MCF 10A (cell line): Measurements from ENCODE around the gene IFNA6. TPM values are rescaled to one million over a fixed set of nuclear protein-coding genes. Genes with fewer than 3 reads are reported as not detected.
A peak's percentile ranks its signal among the peaks of the same experiment; 100 is the strongest.

Experiments
- BruUV-seq: library from RNA; stranded (reverse); fragments of 400-500 nt; replicated peaks from 2 replicates; lab custom pipeline; 2021; lab: Mats Ljungman, UMichigan
- CTCF ChIA-PET: fragments of 300-600 bp; sonication (Branson Sonifier 250); formaldehyde crosslinking; extraction: SDS; loops from one replicate; lab custom pipeline; 2021; ENCODE audit warnings: antibody characterized with exemption, inconsistent platforms; lab: Yijun Ruan, JAX
- POLR2A ChIA-PET: fragments of 300-600, 350-650 bp; sonication (Branson Sonifier 250); formaldehyde crosslinking; extraction: SDS; loops from one replicate; lab custom pipeline; 2020; ENCODE audit warnings: antibody characterized with exemption, inconsistent platforms; lab: Yijun Ruan, JAX
- DNase-seq: peaks from one replicate; pipeline ENCODE4 v3.0.0-alpha.2; 2018; ENCODE audit not compliant: unreplicated experiment
- H3K27ac Mint-ChIP-seq: one replicate; pipeline ENCODE4 v1.8.0; 2022; ENCODE audit warnings: mild to moderate bottlenecking, low read depth, mixed read lengths; ENCODE audit not compliant: unreplicated experiment
- H3K27me3 Mint-ChIP-seq: one replicate; pipeline ENCODE4 v1.8.0; 2022; ENCODE audit warnings: mixed read lengths; ENCODE audit not compliant: insufficient read depth, unreplicated experiment
- H3K36me3 Mint-ChIP-seq: one replicate; pipeline ENCODE4 v1.8.0; 2022; ENCODE audit warnings: mild to moderate bottlenecking, moderate library complexity, mixed read lengths; ENCODE audit not compliant: insufficient read depth, unreplicated experiment
- H3K4me1 Mint-ChIP-seq: one replicate; pipeline ENCODE4 v1.8.0; 2022; ENCODE audit warnings: mixed read lengths; ENCODE audit not compliant: insufficient read depth, unreplicated experiment
- H3K4me3 Mint-ChIP-seq: one replicate; pipeline ENCODE4 v1.8.0; 2022; ENCODE audit warnings: mild to moderate bottlenecking, moderate library complexity, mixed read lengths; ENCODE audit not compliant: unreplicated experiment
- H3K9me3 Mint-ChIP-seq: one replicate; pipeline ENCODE4 v1.8.0; 2022; ENCODE audit warnings: mixed read lengths; ENCODE audit not compliant: unreplicated experiment
- intact Hi-C: fragments of 100-400 bp; cut with micrococcal nuclease; formaldehyde crosslinking; loops from 2 replicates; pipeline ENCODE4 v1.14.1; 2022
- total RNA-seq: library from RNA; stranded (reverse); gene quantifications from 2 replicates; pipeline ENCODE4 v1.2.3, GENCODE V29; 2022
- TF ChIP-seq, protein P1 (sequence below): fragments of 200-600 bp; IDR thresholded peaks from one replicate; pipeline ENCODE4 v1.8.0; 2022; ENCODE audit warnings: antibody characterized with exemption, mild to moderate bottlenecking; ENCODE audit not compliant: unreplicated experiment

IFNA6 gene
- total RNA-seq, 1 experiment from 2014 or later = not detected

DNA sequence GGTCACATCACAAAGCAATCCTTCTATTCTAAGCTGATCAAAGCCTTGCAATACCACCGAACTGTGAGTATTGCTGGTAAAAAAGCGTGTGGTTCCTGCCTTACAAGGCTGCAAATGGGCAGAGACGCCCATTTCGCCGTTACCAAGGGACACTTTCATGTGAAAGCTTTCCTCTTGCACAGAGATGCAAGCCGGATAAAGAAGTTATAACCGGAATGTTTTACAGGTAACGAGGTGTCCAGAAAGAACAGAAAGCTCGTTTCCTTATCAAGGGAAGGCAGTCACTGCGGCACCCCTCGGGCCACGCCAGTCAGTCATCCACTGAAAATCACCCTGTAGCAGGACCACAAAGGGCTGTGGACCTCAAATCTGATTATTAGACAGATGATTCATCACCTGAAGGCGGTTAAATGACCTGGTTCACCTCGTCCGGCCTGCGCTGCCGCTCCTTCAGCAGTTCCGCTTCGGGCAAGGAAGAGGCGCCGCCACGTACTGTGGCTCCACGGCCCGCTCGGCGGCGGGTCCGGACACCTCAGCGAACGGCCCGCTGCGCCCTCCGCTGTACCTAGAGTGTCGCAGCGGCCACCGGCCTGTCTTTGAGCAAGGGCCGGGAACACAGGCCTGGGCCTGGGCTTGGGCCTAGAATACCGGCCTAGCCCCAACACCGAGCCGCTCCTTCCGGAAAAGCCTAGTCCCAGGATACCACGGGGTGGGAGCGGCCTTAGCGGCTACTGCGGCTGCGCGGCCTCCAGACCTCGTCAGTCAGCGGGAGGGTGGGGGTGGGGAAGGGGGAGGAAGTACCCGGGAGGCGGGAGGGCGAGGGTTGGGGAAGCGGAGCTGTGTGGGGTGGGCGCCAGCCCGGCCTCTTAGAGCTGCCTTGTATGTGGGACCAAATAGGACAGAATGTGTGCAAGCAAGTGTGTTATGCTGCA, 15.7 kb downstream of the IFNA6 start, which contains the start of gene KLHL9:
Gene KLHL9 (minus strand): TSS at position 704 of the 932 bp plus-strand sequence. CDS start 545 bp downstream, at position 159.
- intact Hi-C loops = no loop called here
- DNase-seq = peak; percentile 79
- H3K9me3 Mint-ChIP-seq = no peaks in the 10 kb centered on the region
- TF ChIP-seq, protein P1, sequence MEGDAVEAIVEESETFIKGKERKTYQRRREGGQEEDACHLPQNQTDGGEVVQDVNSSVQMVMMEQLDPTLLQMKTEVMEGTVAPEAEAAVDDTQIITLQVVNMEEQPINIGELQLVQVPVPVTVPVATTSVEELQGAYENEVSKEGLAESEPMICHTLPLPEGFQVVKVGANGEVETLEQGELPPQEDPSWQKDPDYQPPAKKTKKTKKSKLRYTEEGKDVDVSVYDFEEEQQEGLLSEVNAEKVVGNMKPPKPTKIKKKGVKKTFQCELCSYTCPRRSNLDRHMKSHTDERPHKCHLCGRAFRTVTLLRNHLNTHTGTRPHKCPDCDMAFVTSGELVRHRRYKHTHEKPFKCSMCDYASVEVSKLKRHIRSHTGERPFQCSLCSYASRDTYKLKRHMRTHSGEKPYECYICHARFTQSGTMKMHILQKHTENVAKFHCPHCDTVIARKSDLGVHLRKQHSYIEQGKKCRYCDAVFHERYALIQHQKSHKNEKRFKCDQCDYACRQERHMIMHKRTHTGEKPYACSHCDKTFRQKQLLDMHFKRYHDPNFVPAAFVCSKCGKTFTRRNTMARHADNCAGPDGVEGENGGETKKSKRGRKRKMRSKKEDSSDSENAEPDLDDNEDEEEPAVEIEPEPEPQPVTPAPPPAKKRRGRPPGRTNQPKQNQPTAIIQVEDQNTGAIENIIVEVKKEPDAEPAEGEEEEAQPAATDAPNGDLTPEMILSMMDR = no peak
- POLR2A ChIA-PET = interaction anchor here (0.6 to 1.8 kb wide), 8 partner anchors 9 to 909 kb away, joined by 3 to 6 read pairs (median 3); no protein-coding TSS in a partner anchor
- H3K4me1 Mint-ChIP-seq = peaks cover 6% of the 10 kb centered on the region
- H3K4me3 Mint-ChIP-seq = peak within 1 kb of the TSS; percentile 75
- H3K36me3 Mint-ChIP-seq = peaks cover 14% of the 10 kb centered on the region
- CTCF ChIA-PET = interaction anchor here (0.6 to 1.2 kb wide), 5 partner anchors 9 to 1044 kb away, joined by 3 to 8 read pairs (median 3); no protein-coding TSS in a partner anchor
- no peaks in the 10 kb centered on the region for H3K27me3 Mint-ChIP-seq
- BruUV-seq = TSS peak; percentile 42
- peak within 1 kb of the TSS; percentile 88 for H3K27ac Mint-ChIP-seq

DNA sequence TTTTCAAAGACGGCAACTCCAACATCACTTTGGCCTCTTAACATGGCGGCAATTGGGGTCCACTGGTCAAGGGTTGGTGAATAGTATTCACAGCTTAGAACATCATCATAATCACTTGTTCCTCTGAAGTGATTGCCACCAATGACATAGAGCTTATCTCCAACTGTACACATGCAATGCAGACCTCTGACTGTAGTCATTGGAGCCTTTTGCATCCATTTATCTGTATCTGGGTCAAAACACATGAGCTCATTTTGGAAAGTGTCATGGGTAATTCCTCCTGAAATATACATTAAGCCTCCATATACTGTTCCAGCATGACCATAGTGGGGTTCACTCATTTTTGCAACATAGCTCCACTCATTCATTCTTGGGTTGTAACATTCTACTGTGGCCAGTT, 17.5 kb downstream of the IFNA6 start:
- ChIA-PET CTCF (interaction anchor here (1.1 to 1.2 kb wide), 2 partner anchors 15 to 133 kb away, joined by 3 to 8 read pairs; no protein-coding TSS in a partner anchor), POLR2A (no interaction called here)
- TF ChIP-seq, protein P1 = no peak
- Mint-ChIP-seq H3K9me3 (no peaks in the 10 kb centered on the region), H3K36me3 (peaks cover 14% of the 10 kb centered on the region), H3K4me3 (peak overlapping the region; percentile 75), H3K27me3 (no peaks in the 10 kb centered on the region), H3K4me1 (peaks cover 6% of the 10 kb centered on the region), H3K27ac (no peak overlapping the region)
- intact Hi-C loops = no loop called here
- BruUV-seq = no TSS peak
- DNase-seq = no peak

DNA sequence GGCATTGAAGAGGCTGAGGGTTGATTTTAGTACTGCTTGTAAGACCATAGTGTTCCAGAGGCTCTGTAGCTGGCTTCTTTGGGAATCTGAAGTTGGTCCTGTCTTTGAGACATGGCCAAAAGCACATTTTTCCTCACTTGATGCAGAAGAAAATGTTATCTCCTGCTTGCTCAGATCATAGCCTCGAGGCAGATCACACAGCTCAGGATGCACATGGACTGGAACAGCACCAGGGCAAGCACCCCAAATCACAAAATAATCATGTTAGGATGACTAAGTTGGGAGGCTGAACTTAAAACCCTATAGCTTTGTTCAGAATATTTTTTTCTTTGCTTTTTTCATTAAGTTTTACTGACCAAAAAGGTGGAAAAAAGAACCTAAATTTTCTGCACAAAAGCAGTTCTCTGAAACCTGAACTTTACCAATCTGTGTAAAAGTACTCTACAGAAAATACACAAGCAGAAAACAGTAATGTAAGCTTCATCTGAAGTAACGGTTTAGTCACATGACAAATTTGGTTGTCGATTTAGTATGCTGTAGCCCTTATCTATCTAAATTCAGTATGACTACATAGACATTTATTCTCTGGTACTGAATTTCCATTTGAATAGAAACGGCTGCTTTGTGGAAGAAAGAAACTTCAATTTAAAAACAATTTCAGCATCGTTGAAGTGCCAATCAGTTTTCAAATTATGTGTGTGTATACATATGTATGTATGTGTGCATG, 18.8 kb downstream of the IFNA6 start:
- ChIA-PET POLR2A (no interaction called here), CTCF (interaction anchor here (0.7 kb wide), 1 partner anchor 102 kb away, joined by 3 read pairs; no protein-coding TSS in a partner anchor)
- TF ChIP-seq, protein P1 = no peak
- intact Hi-C loops = no loop called here
- no TSS peak for BruUV-seq
- Mint-ChIP-seq H3K4me3 (no peak overlapping the region), H3K9me3 (no peaks in the 10 kb centered on the region), H3K27me3 (no peaks in the 10 kb centered on the region), H3K4me1 (peaks cover 6% of the 10 kb centered on the region), H3K27ac (no peak overlapping the region), H3K36me3 (peaks cover 14% of the 10 kb centered on the region)
- no peak for DNase-seq
